Neural cell (in vitro differentiated cells): Measurements from ENCODE around the gene FARP2. TPM values are rescaled to one million over a fixed set of nuclear protein-coding genes. Genes with fewer than 3 reads are reported as not detected.

Source experiments
- H2AFZ ChIP-seq: fragments of 200-600, 300-800 bp; sonication (generic), shearing (Covaris generic); 2 replicates; pipeline ENCODE4 v1.6.0; 2014; ENCODE audit warnings: low read depth, mild to moderate bottlenecking, antibody characterized with exemption, low read length, moderate library complexity
- H3F3A ChIP-seq: fragments of 200-600 bp; shearing (Covaris generic); 2 replicates; pipeline ENCODE4 v1.6.1; 2016; ENCODE audit warnings: mild to moderate bottlenecking, moderate library complexity, mixed read lengths, antibody characterized with exemption, low read length; ENCODE audit not compliant: insufficient read depth, poor library complexity, severe bottlenecking
- H3K27ac ChIP-seq: fragments of 200-600, 300-800 bp; sonication (generic), shearing (Covaris generic); 2 replicates; pipeline ENCODE4 v1.5.1; 2014; ENCODE audit warnings: mild to moderate bottlenecking, low read length, moderate library complexity
- H3K27me3 ChIP-seq: fragments of 300-800, 200-600 bp; sonication (generic), shearing (Covaris generic); 2 replicates; pipeline ENCODE4 v1.6.0; 2014; ENCODE audit warnings: mild to moderate bottlenecking, low read depth, low read length, moderate library complexity; ENCODE audit not compliant: insufficient read depth
- H3K36me3 ChIP-seq: fragments of 300-800, 200-600 bp; sonication (generic), shearing (Covaris generic); 2 replicates; pipeline ENCODE4 v1.5.1; 2014; ENCODE audit warnings: mild to moderate bottlenecking, antibody characterized with exemption, low read length, moderate library complexity; ENCODE audit not compliant: insufficient read depth
- H3K4me2 ChIP-seq: fragments of 300-800, 200-600 bp; sonication (generic), shearing (Covaris generic); 2 replicates; pipeline ENCODE4 v1.6.0; 2014; ENCODE audit warnings: mild to moderate bottlenecking, low read length
- H3K4me3 ChIP-seq: fragments of 300-800, 200-600 bp; sonication (generic), shearing (Covaris generic); 2 replicates; pipeline ENCODE4 v1.5.1; 2014; ENCODE audit warnings: mild to moderate bottlenecking, low read length, moderate library complexity
- H3K79me2 ChIP-seq: fragments of 200-600 bp; shearing (Covaris generic); replicated peaks from 2 replicates; pipeline ENCODE4 v1.6.0; 2014; ENCODE audit warnings: mild to moderate bottlenecking, low read length, moderate library complexity; ENCODE audit not compliant: insufficient read depth
- H3K9ac ChIP-seq: fragments of 300-800, 200-600 bp; sonication (generic), shearing (Covaris generic); 2 replicates; pipeline ENCODE4 v1.6.1; 2016; ENCODE audit warnings: mild to moderate bottlenecking, low read length, mixed read lengths
- H3K9me2 ChIP-seq: fragments of 200-600 bp; shearing (Covaris generic); 2 replicates; pipeline ENCODE4 v1.6.1; 2016; ENCODE audit warnings: mild to moderate bottlenecking, low read length, mixed read lengths; ENCODE audit not compliant: insufficient read depth
- H3K9me3 ChIP-seq: fragments of 200-600, 300-800 bp; sonication (generic), shearing (Covaris generic); 2 replicates; pipeline ENCODE4 v1.6.1; 2016; ENCODE audit warnings: mild to moderate bottlenecking, mixed run types, low read length, moderate library complexity, mixed read lengths
- H4K20me1 ChIP-seq: fragments of 200-600 bp; shearing (Covaris generic); 2 replicates; pipeline ENCODE4 v1.6.1; 2016; ENCODE audit warnings: mild to moderate bottlenecking, mixed run types; ENCODE audit not compliant: insufficient read depth
- EP300 ChIP-seq: fragments of 450-650 bp; conservative IDR thresholded peaks from 2 replicates; pipeline ENCODE4 v1.6.1; 2014; ENCODE audit warnings: antibody characterized with exemption, mild to moderate bottlenecking, moderate library complexity; ENCODE audit not compliant: poor library complexity, severe bottlenecking
- EZH2 ChIP-seq: fragments of 200-600, 300-800 bp; shearing (Covaris generic), sonication (generic); IDR thresholded peaks from 2 replicates; pipeline ENCODE4 v1.6.1; 2014; ENCODE audit warnings: antibody characterized with exemption, low read length, borderline replicate concordance, mild to moderate bottlenecking; ENCODE audit not compliant: insufficient read depth, poor library complexity, severe bottlenecking
- MXI1 ChIP-seq: fragments of 450-650 bp; conservative IDR thresholded peaks from 2 replicates; pipeline ENCODE4 v1.6.1; 2014; ENCODE audit warnings: antibody characterized with exemption, mild to moderate bottlenecking; ENCODE audit not compliant: poor library complexity, severe bottlenecking
- POLR2AphosphoS5 ChIP-seq: IDR thresholded peaks from 2 replicates; pipeline ENCODE4 v1.6.1; 2012
- RAD21 ChIP-seq: fragments of 450-650 bp; conservative IDR thresholded peaks from 2 replicates; pipeline ENCODE4 v1.6.1; 2014; ENCODE audit warnings: antibody characterized with exemption, mild to moderate bottlenecking, moderate library complexity
- SMC3 ChIP-seq: fragments of 450-650 bp; conservative IDR thresholded peaks from 2 replicates; pipeline ENCODE4 v1.6.1; 2014; ENCODE audit warnings: antibody characterized with exemption, mild to moderate bottlenecking, moderate library complexity; ENCODE audit not compliant: poor library complexity
- TAF1 ChIP-seq: IDR thresholded peaks from 2 replicates; pipeline ENCODE4 v1.6.1; 2012; ENCODE audit warnings: low read depth
- polyA plus RNA-seq: library from polyadenylated mRNA; depleted of rRNA; stranded (reverse); fragments of >200 nt; gene quantifications from 2 replicates; pipeline ENCODE4 v1.2.3, GENCODE V29; 2014
- TF ChIP-seq, protein P1 (sequence below): fragments of 450-650 bp; IDR thresholded peaks from 2 replicates; pipeline ENCODE4 v1.5.1; 2014; ENCODE audit warnings: antibody characterized with exemption, mild to moderate bottlenecking, moderate library complexity; ENCODE audit not compliant: poor library complexity, severe bottlenecking
- TF ChIP-seq, protein P2 (sequence below): IDR thresholded peaks from 2 replicates; pipeline ENCODE4 v1.6.1; 2012; ENCODE audit warnings: borderline replicate concordance

Gene FARP2
- polyA plus RNA-seq, 1 donor from 2014 or later, result 13.3 TPM

DNA sequence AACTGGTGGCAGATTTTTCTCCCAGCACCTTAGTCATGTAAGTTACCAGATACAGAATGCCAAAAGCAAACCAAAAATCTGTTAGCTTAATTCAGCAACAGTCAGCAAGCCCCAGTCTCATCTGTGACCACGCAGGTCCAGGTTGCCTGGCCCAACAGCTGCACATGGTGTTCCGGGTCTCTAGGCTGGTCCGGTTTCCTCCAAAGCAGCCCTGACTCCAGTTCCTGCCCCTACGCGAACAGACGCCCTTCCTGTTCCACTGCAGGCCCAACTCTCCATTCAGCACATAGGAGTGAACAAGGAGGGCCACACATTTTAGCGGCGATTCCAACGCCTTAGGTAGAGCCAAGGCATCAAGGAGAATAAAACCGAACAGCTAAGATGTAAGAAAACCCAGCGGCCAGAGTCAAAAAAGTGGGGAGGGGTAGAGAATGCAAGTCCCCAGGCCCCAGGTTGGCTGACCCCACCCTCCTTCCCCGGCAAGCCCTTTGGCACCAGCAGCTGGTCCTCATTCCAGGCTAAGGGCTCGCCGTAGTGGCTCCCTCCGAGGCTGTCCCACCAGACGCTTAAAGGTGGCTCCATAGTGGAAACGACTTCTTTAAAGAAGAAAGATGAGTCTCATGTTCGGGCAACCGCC lies 150.8 kb downstream of the FARP2 start:
- Histone ChIP-seq H3K9me3 (no peaks in the 10 kb centered on the region), H3K9ac (peak overlapping the region; percentile 83), H3F3A (no peaks in the 10 kb centered on the region), H3K9me2 (no peaks in the 10 kb centered on the region), H4K20me1 (peaks cover 7% of the 10 kb centered on the region), H2AFZ (no peak overlapping the region), H3K4me3 (peak overlapping the region; percentile 99), H3K79me2 (peaks cover 27% of the 10 kb centered on the region), H3K27me3 (no peaks in the 10 kb centered on the region), H3K4me2 (peak overlapping the region; percentile 38), H3K36me3 (no peaks in the 10 kb centered on the region), H3K27ac (peak overlapping the region; percentile 68)
- TF ChIP-seq, protein P1, sequence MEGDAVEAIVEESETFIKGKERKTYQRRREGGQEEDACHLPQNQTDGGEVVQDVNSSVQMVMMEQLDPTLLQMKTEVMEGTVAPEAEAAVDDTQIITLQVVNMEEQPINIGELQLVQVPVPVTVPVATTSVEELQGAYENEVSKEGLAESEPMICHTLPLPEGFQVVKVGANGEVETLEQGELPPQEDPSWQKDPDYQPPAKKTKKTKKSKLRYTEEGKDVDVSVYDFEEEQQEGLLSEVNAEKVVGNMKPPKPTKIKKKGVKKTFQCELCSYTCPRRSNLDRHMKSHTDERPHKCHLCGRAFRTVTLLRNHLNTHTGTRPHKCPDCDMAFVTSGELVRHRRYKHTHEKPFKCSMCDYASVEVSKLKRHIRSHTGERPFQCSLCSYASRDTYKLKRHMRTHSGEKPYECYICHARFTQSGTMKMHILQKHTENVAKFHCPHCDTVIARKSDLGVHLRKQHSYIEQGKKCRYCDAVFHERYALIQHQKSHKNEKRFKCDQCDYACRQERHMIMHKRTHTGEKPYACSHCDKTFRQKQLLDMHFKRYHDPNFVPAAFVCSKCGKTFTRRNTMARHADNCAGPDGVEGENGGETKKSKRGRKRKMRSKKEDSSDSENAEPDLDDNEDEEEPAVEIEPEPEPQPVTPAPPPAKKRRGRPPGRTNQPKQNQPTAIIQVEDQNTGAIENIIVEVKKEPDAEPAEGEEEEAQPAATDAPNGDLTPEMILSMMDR, result no peak
- TF ChIP-seq RAD21 (no peak), SMC3 (no peak), EP300 (no peak), MXI1 (no peak), EZH2 (no peak), TAF1 (no peak), POLR2AphosphoS5 (no peak)
- TF ChIP-seq, protein P2, sequence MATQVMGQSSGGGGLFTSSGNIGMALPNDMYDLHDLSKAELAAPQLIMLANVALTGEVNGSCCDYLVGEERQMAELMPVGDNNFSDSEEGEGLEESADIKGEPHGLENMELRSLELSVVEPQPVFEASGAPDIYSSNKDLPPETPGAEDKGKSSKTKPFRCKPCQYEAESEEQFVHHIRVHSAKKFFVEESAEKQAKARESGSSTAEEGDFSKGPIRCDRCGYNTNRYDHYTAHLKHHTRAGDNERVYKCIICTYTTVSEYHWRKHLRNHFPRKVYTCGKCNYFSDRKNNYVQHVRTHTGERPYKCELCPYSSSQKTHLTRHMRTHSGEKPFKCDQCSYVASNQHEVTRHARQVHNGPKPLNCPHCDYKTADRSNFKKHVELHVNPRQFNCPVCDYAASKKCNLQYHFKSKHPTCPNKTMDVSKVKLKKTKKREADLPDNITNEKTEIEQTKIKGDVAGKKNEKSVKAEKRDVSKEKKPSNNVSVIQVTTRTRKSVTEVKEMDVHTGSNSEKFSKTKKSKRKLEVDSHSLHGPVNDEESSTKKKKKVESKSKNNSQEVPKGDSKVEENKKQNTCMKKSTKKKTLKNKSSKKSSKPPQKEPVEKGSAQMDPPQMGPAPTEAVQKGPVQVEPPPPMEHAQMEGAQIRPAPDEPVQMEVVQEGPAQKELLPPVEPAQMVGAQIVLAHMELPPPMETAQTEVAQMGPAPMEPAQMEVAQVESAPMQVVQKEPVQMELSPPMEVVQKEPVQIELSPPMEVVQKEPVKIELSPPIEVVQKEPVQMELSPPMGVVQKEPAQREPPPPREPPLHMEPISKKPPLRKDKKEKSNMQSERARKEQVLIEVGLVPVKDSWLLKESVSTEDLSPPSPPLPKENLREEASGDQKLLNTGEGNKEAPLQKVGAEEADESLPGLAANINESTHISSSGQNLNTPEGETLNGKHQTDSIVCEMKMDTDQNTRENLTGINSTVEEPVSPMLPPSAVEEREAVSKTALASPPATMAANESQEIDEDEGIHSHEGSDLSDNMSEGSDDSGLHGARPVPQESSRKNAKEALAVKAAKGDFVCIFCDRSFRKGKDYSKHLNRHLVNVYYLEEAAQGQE, result no peak

DNA sequence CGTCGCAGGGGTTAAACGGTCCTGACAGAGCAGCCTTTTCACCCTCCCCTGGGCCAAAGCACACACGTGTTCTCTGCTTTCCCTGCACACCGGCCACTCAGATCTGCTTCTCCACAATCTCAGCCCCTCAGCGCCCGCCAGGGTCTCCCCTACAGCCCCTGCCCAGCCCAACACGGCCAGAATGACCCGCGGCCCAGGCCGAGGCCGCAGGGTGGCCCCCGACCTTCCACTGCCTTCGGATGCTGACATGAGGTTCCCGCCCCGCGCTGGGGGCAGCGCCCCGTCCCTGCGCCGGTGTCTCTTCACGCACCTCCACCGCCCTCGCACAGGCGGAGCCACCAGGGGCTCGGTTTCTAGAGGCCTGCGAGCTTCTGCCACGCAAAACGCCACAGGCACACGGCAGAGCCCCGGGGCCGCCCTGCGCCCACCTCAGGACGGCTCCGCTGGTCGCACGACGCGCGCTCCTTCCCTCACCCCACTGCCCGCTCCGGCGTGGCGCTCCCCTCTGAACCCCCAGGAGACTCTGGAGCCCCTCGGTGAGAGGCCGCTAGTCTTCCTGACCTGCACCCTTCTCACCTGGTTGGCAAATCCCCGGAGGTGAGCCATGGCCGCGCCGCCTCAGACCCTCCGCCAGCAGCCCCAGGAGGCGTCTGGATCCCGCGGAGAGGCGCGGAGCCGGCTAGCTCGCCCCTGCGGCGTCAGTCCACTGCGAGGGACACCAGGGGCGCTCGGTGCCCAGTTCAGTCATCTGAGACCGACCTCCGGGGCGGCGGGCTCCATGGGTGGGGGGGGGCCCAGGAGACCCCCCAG lies 151.6 kb downstream of the FARP2 start:
- H4K20me1 ChIP-seq, result peaks cover 7% of the 10 kb centered on the region
- H3K9me2 ChIP-seq, result no peaks in the 10 kb centered on the region
- peak overlapping the region; percentile 99 for H3K4me3 ChIP-seq
- no peaks in the 10 kb centered on the region for H3F3A ChIP-seq
- H3K9ac ChIP-seq, result peak overlapping the region; percentile 83
- H3K27me3 ChIP-seq, result no peaks in the 10 kb centered on the region
- peak overlapping the region; percentile 38 for H3K4me2 ChIP-seq
- no peaks in the 10 kb centered on the region for H3K9me3 ChIP-seq
- no peaks in the 10 kb centered on the region for H3K36me3 ChIP-seq
- H2AFZ ChIP-seq, result peak overlapping the region; percentile 27
- peaks cover 27% of the 10 kb centered on the region for H3K79me2 ChIP-seq
- H3K27ac ChIP-seq, result peak overlapping the region; percentile 68
- TF ChIP-seq EZH2, result no peak
- TF ChIP-seq RAD21, result peak; percentile 20
- peak; percentile 61 for TF ChIP-seq MXI1
- no peak for TF ChIP-seq POLR2AphosphoS5
- no peak for TF ChIP-seq EP300
- TF ChIP-seq TAF1, result no peak
- TF ChIP-seq, protein P1, result peak; percentile 22
- no peak for TF ChIP-seq SMC3
- TF ChIP-seq, protein P2, result no peak
